NCI-H2107 (cell line): ENCODE data around the gene POU6F1.
"Not testable (repeated sequence)": the region's sequence is repeated elsewhere in the genome, so short reads cannot be mapped to it uniquely, and the experiment has no call there.

Experiments used
- DNase-seq: peaks from one replicate; lab custom pipeline; 2025; lab: John Stamatoyannopoulos, UW

Gene POU6F1

GRCh38 chr12:51217968-51218606 lies at the start of gene POU6F1:
POU6F1 (minus strand) TSS chr12:51218062; CDS start chr12:51206836, 11,226 bp downstream.
- peak; percentile 76 for DNase-seq

GRCh38 chr12:51265024-51265423 lies 47.2 kb upstream of the POU6F1 start:
- no peak for DNase-seq

- no peak for DNase-seq
These were observed 46.4 kb upstream of the POU6F1 start for GRCh38 chr12:51264297-51264696.

GRCh38 chr12:51263341-51263740 lies 45.5 kb upstream of the POU6F1 start:
- no peak for DNase-seq

- no peak for DNase-seq
These were observed 44.9 kb upstream of the POU6F1 start for GRCh38 chr12:51262758-51263177.

GRCh38 chr12:51259600-51259999 lies 41.7 kb upstream of the POU6F1 start:
- DNase-seq = not testable (repeated sequence)

DNA sequence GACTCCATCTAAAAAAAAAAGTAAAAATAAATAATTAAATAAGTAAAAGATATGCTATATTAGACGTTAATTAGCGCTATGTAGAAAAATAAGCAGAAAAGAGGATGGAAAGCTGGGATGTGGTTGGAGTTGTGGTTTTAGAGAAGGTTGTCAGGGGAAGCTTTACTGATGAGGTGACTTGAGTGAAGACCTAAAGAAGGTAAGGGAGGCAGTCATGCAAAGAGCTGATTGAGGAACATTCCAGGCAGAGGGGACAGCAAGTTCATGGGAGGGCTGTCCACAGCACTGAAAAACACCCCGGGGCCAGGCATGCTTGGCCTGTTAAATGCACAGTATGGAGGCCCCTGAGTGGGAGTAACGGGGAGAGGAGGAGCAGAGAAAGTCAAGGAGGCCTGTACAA lies 36.7 kb upstream of the POU6F1 start:
- DNase-seq = no peak

GRCh38 chr12:51253276-51253675 lies 35.4 kb upstream of the POU6F1 start:
- DNase-seq = no peak

DNA sequence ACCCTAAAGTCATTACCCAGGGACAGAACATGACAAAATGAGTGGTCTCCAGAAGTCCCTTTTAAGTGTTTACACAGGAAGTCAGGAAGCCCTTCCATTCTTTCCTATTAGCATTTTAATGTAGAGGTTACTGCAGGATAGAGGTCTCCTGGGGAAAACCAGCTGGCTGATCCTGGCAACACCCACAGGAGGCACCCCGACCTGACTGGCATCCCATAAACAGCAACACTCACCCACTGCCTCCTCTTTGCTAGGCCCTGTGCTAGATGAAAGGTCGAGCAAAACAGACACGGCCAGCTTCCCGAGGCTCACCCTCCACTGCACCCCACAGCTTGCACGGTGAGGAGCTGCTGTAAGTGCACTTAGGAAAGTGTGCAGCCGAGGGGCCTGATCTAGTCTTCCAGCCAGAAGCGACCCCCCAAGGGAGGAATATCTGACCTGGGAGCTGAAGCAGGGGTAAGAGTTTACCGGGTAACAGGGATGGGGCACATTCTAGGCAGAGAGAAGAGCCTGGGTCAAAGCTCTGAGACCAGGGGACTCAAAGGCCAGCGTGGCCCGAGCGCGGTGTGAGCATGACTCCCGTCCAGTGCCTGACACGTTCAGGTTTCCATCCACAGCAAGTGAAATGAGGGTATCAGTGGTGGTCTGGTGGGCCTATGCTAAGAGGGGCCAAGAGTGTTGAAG lies 29.8 kb upstream of the POU6F1 start:
- DNase-seq = no peak

GRCh38 chr12:51246254-51246853 lies 28.5 kb upstream of the POU6F1 start:
- DNase-seq = no peak

DNA sequence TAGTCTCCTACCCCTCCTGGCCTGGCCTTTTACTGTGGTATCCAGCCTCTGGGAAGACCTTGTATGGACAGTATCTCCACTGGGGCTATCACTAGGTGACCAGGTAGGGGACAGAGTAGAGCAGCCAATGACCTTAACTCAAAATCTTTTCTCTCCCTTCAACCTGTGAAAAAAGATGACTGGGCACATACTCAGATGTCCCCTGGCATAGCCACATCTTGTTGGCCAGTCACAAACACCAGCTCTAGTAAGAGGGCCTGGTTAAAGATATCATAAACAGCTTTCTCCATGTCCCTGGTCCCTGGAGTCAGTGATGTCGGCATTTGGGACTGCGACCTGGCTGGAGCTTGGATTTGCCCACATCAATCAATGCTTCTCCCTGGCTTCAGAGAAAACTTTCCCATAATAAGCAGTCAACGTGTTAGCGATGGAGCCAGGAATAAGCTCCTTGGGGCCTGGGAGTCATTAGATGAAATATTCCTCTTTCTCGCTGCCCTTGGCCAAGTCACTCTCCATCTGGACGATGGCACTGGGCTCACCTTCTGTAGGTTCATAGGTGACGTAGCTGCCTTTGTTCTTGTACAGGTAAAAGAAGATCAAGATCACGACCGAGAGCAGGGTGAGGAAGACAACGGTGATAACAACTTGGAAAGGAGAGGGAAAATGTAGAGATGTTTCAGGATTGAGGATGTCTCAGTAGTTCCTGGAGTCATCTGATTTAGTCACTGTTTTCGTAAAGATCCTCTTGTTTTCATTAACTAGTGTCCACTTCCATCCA lies 27.8 kb upstream of the POU6F1 start:
- DNase-seq = no peak

GRCh38 chr12:51244269-51244668 lies 26.4 kb upstream of the POU6F1 start:
- DNase-seq = no peak

DNA sequence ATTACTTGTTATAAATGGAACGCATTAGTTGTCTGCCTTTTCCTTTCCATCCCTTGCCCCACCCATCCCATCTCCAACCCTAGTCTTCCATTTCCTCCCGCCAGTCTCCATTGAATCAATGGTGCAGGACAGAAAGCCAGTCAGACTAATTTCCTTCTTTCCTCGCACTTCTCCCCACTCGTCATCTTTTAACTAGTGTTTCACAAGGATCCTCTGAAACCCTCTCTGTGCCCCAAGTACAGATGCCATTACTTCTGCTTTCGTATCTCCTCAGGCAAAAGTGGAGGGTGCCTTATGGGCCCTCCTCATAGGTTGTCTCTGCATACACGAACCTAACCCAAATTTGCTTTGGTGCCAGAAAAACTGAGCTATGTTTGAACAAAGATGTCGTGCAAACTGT lies 25.0 kb upstream of the POU6F1 start:
- no peak for DNase-seq

- DNase-seq = no peak
These were observed 24.3 kb upstream of the POU6F1 start for GRCh38 chr12:51242120-51242519.

GRCh38 chr12:51240971-51241370 lies 23.1 kb upstream of the POU6F1 start:
- no peak for DNase-seq

- DNase-seq = peak; percentile 92
These were observed 20.9 kb upstream of the POU6F1 start, which contains the start of gene DAZAP2 for GRCh38 chr12:51238510-51239334. DAZAP2 (plus strand) TSS chr12:51238826; CDS start chr12:51238908, 82 bp downstream.

DNA sequence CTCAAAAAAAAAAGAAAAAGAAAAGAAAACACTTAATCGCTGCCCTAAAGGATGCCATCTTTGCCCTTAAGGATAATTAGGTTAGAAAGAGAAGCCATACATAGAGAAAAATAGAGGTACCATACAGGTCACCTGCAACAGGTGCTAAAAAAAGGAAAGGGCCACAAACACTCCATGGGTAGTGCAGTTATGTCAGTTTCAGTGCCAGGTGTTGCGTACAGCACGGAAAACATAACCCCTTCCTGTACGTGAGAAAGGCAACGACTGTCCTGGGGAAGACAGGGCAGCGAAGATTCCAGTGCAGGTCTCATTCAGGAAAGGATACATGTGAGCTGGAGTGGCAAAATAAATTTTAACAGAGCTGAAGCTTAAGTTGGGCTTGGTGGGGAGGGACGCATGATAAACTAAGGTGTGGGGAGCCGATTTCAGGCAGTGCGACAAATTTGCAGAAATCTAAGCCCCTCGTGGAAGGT lies 20.2 kb upstream of the POU6F1 start:
- no peak for DNase-seq

DNA sequence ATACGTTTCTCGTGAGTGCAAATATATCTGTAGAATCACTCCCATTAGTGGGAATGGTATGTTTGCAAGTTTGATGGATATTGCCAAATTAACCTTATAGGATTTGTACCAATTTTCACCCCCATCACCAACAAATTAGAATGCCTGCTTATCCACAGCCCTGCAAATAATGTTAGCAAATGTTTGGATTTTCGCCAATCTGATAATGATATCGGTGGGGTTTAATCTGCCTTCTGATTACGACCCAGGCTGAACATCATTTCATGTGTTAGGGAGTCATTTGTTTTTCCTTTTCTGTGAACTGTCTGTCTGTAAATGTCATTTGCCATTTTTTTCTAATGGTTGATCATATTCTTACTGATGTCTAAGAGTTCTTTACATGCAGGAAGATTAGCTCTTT lies 16.7 kb upstream of the POU6F1 start:
- no peak for DNase-seq

DNA sequence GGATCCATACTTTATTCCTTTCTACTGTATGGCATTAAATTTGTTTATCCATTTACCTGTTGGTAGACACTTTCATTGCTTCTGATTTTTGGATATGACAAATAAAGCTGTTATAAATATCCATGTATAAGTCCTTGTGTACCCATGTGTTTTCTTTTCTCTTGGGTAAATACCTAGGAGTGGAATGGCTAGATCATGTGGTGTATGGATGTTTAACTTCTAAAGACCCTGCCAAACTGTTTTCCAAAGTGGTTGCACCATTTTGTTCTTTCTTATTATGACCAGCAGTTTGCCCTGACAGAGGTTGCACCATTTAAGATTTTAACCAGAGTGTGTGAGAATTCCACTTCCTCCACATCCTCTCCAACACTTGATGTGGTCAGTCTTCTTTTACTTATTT lies 14.8 kb upstream of the POU6F1 start:
- DNase-seq = no peak

GRCh38 chr12:51229116-51229809 lies 11.4 kb upstream of the POU6F1 start:
- no peak for DNase-seq

- no peak for DNase-seq
These were observed 10.1 kb upstream of the POU6F1 start for GRCh38 chr12:51227962-51228361.
